DMS79 (cell line): ENCODE results near the gene ATP5MG.
"Not testable (repeated sequence)": the region's sequence is repeated elsewhere in the genome, so short reads cannot be mapped to it uniquely, and the experiment has no call there.

Experiments
- DNase-seq: peaks from one replicate; lab custom pipeline; 2025; lab: John Stamatoyannopoulos, UW

Gene ATP5MG, protein sequence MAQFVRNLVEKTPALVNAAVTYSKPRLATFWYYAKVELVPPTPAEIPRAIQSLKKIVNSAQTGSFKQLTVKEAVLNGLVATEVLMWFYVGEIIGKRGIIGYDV

DNA sequence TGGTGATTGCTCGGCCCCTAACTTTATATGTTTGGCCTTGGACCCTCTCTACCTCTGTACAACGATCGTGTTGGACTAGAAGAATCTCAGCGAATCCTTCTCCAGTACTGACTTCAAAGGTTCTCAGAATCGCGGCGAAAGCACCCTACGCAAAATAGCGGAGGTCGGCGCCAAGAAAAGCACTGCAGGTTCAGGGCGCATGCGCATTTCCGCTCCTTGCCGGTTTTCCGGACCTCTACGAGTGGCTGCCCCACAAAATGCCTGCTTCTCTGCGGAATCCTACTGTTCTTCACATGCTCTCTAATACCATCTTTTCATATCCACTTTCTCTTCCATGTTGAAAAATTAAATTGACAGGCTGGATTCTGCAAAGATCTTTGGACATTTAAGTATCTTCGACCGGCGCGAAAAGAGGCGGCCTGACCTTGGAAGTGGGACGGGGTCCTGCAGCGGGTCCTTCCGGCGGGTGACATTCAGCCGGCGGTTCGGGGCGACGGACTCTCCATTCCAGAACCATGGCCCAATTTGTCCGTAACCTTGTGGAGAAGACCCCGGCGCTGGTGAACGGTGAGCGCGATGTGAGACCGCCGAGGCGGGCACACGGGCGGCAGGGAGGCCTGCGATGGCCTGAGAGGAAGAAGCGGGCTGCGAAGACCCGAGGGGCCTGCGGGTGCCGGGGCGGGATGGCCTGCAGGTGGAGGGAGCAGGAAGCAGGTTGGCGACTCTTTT is at the start of gene ATP5MG:
TSS of gene ATP5MG (plus strand) at position 456 of the 729 bp plus-strand sequence. CDS start at position 516, 60 bp downstream.
- peak; percentile 86 for DNase-seq

DNA sequence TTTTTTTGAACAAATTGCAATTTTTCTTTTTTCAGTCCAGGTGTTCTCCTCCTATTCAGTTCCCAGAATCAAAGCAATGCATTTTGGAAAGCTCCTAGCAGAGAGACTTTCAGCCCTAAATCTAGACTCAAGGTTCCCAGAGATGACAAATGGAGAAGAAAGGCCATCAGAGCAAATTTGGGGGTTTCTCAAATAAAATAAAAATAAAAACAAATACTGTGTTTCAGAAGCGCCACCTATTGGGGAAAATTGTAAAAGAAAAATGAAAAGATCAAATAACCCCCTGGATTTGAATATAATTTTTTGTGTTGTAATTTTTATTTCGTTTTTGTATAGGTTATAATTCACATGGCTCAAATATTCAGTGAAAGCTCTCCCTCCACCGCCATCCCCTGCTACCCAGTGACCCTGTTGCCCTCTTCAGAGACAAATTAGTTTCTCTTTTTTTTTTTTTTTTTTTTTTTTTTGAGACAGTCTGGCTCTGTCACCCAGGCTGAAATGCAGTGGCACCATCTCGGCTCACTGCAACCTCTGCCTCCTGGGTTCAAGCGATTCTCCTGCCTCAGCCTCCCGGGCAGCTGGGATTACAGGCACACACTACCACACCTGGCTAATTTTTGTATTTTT is 48.2 kb upstream of the ATP5MG start:
- no peak for DNase-seq

DNA sequence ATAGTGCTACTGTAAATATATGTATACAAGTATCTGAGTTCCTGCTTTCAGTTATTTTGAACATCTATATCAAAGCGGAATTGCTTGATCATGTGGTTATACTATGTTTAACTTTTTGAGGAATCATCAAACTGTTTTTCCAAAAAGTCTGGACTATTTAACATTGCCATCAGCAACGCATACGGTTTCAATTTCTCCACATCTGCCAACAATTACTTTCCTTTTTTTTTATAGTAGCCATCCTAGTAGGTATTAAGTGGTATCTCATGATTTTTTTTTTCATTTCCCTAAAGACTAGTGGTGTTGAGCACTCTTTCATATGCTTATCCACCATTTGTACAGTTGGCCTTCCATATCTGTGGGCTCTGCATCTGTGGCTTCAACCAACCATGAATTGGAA is 43.3 kb upstream of the ATP5MG start:
- no peak for DNase-seq

DNA sequence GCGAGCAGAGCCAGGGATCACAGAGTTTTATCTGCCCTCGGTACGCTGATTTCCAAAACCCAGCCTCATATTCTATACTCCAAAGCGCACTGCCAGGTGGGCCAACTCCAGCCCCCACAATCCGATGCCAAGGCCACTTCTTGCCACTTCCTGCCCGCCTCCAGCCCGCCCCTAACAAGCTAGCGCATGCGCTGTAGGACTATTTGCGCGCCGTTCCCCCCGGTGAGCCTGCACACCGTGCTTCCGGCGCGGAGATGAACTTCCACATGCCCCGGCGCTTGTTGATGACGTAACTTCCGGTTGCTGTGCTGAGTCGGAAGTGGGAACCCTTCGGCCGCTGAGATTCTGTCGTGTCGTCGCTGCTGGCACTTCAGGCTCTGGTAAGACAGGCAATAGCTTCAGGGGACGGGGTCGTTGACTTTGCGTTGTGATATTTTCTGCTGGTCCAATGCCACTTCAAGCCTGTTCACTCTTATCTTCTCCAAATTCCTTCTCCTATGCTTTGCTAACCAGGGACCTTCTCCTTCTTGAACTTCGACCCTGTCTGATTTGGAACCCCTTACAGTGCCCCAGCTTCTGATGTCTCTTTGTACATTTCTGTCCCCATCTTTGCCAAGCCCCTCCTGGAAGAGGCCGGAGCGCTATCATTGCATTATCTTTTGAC is 42.0 kb upstream of the ATP5MG start, which contains the start of gene UBE4A:
TSS of gene UBE4A (plus strand) at position 306 of the 664 bp plus-strand sequence. CDS start 5,481 bp downstream, outside the sequence.
- peak; percentile 96 for DNase-seq

DNA sequence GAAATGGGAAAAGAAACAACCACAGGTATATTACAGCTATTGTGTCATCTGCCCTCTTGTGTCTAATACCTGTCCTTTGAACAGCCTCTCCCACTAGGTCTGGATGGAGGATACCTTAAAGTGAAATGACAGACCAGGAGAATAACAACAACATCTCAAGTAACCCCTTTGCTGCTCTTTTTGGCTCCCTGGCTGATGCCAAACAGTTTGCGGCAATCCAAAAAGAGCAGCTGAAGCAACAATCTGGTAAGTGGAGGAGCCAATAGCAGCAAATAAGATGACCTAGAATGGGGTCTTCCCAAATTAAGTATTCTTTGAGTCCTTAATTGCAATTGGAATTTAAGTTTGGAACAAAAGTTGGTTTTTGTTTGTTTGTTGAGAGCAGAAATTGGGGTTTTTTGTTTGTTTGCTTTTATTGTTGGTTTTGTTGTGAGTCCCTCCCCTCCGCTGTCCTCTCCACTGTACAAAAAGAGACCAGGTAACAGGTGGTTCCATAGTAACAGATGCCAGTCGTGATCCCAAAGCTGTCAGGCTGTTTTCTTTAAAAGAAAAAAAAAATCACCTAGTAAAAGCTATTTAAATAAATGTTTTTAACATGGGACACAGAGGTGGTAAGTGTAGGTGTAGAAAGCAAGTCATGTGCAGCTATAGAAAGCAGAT is 36.3 kb upstream of the ATP5MG start:
- DNase-seq = no peak

DNA sequence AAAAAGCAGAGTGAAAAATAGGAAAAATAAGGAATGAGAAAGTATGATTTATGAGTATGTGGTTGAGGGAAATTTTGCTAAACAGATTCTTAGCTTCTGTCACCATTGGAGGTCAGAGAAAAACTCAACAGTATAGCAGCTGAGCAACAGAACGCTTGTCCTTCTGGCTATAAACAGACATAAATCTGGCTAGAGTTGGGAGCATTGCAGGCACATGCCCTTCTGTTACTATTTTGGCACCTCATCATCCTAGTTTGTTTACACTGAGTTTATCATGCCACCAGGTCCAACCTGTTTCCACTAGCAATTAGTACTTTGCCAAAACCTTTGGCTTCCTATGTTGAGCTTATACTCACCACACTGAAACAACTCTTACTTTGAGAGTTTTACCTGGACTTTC is 35.1 kb upstream of the ATP5MG start:
- no peak for DNase-seq

DNA sequence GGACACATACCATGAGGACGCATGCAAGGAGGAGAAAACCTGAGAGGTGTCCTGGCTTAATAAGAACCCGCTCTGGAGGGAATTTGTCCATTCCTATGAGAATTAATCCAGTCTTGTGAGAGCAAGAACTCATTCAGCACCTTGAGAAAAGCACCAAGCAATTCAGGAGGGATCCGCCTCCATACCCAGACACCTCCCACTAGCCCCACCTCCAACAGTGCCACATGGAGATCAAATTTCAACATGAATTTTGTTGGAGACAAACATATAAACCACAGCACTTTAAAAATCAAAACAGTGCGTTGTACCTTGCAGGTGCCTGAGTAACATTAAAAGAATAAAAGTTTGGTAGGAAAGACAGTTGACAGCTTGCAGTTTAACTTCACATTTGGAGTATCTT is 30.6 kb upstream of the ATP5MG start:
- DNase-seq = no peak

DNA sequence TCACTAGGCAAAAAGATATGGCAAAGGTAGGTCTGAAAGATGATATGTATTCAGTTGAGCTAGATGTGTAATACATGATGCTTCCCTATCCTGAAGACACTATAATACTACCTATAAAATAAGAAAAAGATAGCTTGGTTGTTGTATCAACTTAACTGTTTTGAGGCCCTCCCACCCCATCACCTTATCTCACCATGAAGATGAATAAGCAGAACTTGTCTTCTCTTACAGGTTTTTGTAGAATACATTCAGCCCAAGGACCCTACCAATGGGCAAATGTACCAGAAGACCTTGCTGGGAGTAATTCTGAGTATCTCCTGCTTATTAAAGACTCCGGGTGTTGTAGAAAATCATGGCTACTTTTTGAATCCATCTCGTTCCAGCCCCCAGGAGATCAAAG is 28.1 kb upstream of the ATP5MG start:
- no peak for DNase-seq

DNA sequence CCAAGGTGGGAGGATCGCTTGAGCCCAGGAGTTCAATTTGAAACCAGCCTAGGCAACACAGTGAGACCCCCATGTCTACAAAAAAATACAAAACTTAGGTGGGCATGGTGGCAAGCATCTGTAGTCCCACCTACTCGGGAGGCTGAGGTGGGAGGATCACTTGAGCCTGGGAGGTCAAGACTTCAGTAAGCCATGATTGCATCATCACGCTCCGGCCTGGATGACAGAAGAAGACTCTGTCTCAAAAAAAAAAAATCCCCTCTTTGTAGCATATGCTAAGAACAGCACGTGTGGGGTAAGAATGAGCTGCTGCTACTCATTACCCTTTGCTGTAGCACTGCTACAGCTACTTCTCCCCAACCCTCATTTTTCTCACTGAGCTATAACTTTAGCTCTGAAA is 27.5 kb upstream of the ATP5MG start:
- DNase-seq = no peak

DNA sequence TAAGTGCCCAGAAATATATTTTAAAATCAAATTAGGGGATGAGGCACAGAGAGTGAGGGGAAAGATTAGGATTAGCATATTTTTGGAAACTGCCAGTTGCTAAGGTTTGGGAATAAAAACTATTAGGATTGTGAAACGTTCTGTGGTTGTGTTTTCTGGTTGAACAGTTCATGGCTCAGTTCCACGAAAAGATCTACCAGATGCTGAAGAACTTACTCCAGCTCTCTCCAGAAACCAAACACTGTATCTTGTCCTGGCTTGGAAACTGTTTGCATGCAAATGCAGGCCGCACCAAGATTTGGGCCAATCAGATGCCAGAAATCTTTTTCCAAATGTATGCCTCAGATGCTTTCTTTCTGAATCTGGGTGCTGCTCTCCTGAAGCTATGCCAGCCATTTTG is 26.7 kb upstream of the ATP5MG start:
- no peak for DNase-seq

DNA sequence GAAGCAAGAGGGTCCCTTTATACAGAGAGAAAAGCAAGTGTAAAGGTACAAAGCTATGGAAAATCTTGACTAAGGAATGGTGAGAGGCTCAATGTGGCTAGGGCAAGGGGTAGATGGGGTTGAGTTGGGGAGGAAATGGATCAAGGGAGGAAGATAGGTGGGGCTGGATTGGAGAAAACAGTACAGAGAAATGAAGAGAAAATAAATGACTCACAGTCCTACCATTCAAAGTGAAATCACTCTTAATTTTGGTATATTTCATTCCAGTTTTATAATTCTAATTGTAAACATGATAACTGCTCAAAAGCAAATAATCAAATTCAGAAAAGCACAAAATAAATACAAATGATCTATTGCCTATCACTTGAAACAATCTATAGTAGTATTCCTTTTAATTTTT is 25.4 kb upstream of the ATP5MG start:
- no peak for DNase-seq

DNA sequence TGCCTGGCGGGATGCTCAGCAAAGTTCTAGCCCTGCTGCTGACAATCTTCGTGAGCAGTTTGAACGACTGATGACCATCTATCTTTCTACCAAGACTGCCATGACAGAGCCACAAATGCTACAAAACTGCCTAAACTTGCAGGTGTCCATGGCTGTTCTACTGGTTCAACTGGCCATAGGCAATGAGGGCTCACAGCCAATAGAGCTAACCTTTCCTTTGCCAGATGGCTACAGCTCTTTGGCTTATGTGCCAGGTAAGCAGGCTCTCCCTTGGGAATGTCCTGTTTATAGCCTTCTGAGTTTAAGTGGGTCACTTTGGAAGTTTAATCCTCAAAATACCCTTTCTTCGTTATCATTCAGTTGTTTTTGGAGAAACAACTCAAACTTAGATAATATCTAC is 21.9 kb upstream of the ATP5MG start:
- DNase-seq = no peak

DNA sequence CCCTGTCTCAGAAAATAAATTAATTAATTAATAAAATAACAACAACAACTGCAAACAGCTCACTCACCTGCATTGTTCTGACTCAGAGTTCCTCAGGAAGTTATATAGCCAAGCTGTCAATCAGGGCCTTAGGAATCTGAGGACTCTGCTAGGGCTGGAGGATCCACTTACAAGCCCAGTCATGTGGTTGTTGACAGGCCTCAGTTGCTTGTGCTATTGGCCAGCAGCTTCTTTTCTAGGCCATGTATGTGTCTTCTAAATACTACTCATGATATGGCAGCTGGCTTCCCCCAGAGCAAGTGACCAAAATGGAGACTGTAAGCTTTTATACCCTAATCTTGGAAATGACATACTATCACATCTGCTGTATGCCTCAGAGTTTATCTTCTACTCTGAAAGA is 20.8 kb upstream of the ATP5MG start:
- no peak for DNase-seq

DNA sequence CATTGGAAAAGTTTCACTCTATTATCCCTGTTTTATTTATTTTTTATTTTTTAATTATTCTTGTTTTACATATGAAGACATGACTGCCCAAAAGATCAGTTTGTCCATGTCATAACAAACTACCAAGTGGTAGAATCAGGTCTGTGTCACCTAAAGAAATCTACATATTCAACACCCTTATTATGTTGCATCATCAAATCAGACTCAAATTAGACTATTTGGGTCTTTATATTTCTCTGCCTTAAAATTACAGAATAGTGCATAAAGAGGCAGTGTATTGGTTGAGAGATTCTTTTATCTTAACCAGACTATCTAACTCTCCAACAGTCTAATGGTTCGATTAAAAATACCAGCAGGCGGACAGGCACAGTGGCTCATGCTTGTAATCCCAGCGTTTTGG is 18.5 kb upstream of the ATP5MG start:
- no peak for DNase-seq

DNA sequence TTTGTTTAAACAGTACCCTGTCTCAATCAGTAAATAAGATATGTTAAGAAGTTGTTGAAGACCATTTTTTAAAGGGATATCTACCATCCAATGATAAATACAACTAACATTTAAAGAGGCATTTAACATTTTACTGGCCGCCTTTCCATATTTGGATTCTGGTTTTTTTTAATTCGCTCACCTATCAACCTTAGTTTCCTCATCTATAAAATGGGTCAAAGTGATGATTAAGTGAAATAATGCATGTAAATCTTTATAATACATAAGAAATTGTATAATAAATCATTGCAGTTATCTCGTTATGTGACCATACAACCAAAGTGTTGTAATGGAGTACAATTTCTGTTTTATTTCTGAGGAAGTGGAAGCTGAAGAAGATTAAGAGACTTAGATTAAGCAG is 17.7 kb upstream of the ATP5MG start:
- no peak for DNase-seq

DNA sequence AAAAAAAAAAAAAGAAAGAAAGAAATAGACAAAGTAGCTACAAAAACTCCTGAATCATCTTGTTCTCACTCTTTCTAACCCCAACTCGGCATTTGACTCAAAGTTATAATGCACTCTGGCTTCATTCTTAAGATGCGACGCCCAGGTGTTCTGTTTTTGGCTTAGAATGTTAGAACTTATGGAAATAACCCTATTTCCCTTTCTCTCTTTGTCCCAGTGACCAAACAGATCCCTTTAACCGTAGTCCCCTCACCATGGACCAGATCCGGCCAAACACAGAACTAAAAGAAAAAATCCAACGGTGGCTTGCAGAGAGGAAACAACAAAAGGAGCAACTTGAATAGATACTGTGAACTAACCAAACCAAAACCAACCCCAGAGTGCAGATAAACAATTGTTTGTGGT is 5.3 kb upstream of the ATP5MG start:
- no peak for DNase-seq

DNA sequence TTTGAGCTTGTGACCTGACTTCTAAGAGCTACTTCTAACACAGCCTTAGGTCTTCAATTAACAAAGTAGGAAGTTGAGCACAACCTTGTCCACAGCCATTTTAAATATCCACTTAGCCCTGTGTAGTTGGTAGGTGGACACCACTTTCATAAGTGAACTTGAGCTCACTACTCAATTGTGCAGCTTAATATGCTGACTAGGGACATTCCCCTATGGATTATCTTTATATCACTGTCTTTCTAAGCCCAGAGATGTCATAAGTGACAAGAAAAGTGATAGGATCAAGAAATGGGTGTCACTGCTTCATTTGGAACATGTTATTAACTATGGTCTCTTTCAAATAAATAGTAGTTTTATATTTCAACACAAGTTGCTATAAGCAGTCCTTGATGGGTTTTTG is 4.0 kb upstream of the ATP5MG start:
- DNase-seq = no peak

DNA sequence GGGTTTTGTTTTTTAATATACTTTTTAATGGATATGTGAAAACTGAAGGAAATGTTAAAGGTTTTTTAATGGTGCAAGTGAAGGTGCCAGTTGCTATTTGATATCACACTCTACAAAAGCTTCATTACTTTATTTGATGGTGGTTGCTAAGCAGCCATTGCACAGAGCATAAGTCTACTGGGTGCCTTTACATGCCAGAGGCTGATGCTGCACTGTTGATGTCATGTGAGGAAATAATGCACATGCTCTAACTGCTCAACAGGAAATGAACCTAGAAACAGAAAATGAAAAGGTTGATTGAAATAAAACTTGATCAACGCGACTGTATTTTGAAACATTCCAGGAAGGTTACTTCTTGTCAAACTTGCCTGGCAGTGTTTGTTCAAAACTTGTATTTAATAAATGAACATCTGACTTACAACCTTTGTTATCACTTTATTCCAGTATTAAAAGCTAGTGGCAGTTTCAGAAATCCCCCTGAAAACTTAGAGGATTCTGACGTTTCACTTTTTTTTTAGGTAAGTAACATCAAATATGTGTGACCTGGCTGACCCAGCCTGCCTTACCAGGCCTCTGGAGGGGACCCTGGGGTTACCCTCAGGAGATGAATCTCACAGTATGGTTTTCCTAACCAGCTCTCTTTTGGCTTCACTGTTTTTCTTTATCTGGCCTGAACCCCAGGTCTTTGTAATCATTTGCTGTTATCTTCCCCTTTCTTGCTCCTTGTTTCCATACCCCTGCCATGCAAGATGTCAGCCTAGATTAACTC is 2.4 kb upstream of the ATP5MG start:
- DNase-seq = no peak

DNA sequence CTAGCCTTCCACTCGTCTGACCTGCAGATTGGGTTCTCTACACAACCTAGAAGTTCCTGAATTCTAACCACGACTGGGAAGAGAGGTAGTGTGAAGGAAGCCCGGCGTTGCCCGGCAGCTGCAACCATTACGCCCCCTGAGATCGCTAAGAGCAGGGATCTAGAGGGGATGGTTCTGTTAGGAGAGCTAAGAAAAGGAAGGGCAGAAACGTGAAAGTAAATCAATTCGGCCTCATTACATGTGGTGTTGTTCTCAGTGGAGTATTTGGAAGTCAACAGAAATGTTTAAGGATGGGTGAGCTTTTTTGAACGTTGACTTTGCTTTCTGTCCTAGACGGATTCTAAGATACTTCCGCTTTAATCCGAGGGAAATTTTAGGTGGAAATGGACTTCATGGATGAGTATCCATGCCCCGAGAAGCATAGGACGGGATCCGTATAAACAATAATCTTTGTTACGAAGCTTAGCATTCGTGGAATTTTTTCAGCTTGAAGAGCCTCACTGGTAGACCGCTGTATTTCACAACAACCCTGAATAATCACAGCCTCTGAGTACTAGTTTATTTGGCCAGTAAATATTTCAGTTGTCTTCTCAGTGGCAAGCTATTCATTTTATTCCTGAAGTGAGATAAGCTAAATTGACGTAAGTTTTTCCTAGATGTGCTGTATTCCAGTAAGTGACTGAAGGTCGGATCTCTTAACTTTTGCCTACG is 629 bp downstream of the ATP5MG start:
- no peak for DNase-seq

DNA sequence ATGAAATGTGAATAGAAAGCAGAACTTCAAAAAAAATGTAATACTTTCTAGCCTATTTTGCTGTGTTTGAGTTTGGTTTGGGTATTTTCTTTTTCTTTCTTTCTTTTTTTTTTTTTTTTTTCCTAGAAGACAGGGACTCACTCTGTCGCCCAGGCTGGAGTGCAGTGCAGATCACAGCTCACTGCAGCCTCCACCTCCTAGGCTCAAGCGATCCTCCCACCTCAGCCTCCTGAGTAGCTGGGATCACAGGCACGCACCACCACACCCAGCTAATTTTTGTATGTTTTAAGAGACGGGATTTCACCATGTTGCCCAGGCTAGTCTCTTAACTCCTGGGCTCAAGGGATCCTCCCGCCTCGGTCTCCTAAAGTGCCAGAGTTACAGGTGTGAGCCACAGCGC is 1.2 kb downstream of the ATP5MG start:
- DNase-seq = not testable (repeated sequence)

DNA sequence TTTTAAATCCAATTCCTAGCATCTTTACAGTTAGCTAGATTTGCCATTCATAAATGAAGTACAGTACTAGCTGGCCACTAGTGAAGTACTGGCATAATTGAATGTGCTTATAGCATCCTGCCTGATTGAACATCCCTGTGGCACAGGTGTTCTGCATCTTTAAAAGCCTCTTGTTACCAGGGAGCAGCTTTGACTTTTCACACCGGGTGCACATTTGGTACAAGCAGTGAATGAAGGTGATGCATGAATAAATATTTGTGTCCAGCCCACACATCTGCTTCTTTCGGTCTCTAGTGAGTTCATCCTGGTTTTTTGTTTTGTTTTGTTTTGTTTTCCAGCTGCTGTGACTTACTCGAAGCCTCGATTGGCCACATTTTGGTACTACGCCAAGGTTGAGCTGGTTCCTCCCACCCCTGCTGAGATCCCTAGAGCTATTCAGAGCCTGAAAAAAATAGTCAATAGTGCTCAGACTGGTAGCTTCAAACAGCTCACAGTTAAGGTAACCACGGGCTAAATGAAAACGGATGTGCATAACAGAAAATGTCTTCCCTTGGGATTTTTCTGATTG is 5.3 kb downstream of the ATP5MG start:
- DNase-seq = peak; percentile 97
